Measurements from ENCODE around the gene CPB2. TPM values are rescaled to one million over a fixed set of nuclear protein-coding genes. Genes with fewer than 3 reads are reported as not detected.
A peak's percentile ranks its signal among the peaks of the same experiment; 100 is the strongest.

The CPB2 gene
- total and polyA plus RNA-seq, 2 of the 8 experiments (the other 6 are each of a cell fraction or from before 2014, with no cell fraction given) = not detected

GRCh38 chr13:46052319-46053161 is 52.3 kb downstream of the CPB2 start, which contains the start of gene ZC3H13:
TSS of gene ZC3H13 (minus strand) at chr13:46052746. CDS start at chr13:46045507, 7,239 bp downstream.
- peak; percentile 94 for FAIRE-seq
- WGBS, 2 experiments (ENCODE audit: extremely low coverage in 1 of 2, insufficient coverage in 1 of 2, insufficient read length in 1 of 2, insufficient replicate concordance in 2 of 2, low coverage in 1 of 2, low lambda C conversion rate in 2 of 2, missing lambda C conversion rate in 1 of 2) = 2% methylated on average over 43 of the region's 57 CpGs; no CpG with 5 or more reads in 1 of the 2 experiments
- H4K91ac ChIP-seq (replicated peaks; ENCODE audit: insufficient read length, low read length) = no peak within 1 kb of the TSS
- no peak within 1 kb of the TSS for H2BK15ac ChIP-seq (ENCODE audit: low read length)
- CTCF ChIA-PET (ENCODE audit: partially characterized antibody) = interaction anchor here (0.6 to 2.7 kb wide), 3 partner anchors 67 to 106 kb away, joined by 3 to 10 read pairs (median 4); no protein-coding TSS in a partner anchor
- no peak within 1 kb of the TSS for H2AK5ac ChIP-seq (ENCODE audit: low read depth, low read length)
- H4K5ac ChIP-seq (ENCODE audit: insufficient read length, low read depth, low read length) = peak within 1 kb of the TSS; percentile 25
- H3K4ac ChIP-seq (replicated peaks; ENCODE audit: insufficient read length, low read depth, low read length) = no peak within 1 kb of the TSS
- H4K8ac ChIP-seq (ENCODE audit: extremely low read depth, insufficient read depth, low read length) = peak within 1 kb of the TSS; percentile 97
- no peak within 1 kb of the TSS for H3K14ac ChIP-seq (ENCODE audit: insufficient read length)
- H3K23me2 ChIP-seq (ENCODE audit: low read depth, low read length) = peaks cover 8% of the 10 kb centered on the region
- POLR2A ChIA-PET (ENCODE audit: partially characterized antibody) = interaction anchor here (0.6 to 1.5 kb wide), 9 partner anchors 8 to 241 kb away, joined by 3 to 6 read pairs (median 3); no protein-coding TSS in a partner anchor
- no peak within 1 kb of the TSS for H3K23ac ChIP-seq (ENCODE audit: insufficient read length)
- peak within 1 kb of the TSS; percentile 80 for H3K27ac ChIP-seq (ENCODE audit: low read depth, low read length)
- peaks cover 18 to 46% of the 10 kb centered on the region in 2 experiments for H3K79me2 ChIP-seq (ENCODE audit: control insufficient read depth in 1 of 2, insufficient read depth in 2 of 2, low read length in 2 of 2)
- H3K27me3 ChIP-seq (replicated peaks in 1 of 4; ENCODE audit: control insufficient read depth in 3 of 4, extremely low read depth in 1 of 4, insufficient read depth in 3 of 4, low read length in 3 of 4) = no peaks in the 10 kb centered on the region
- no peak within 1 kb of the TSS for H3K18ac ChIP-seq (ENCODE audit: extremely low read depth, low read length)
- H3K4me3 ChIP-seq (ENCODE audit: extremely low read depth in 1 of 4, insufficient read depth in 2 of 4, low read depth in 3 of 4, low read length in 4 of 4) = peak within 1 kb of the TSS; percentile 84 to 99 (median 92)
- no peaks in the 10 kb centered on the region for H3K36me3 ChIP-seq (ENCODE audit: control insufficient read depth in 2 of 4, insufficient read depth in 4 of 4, low read length in 3 of 4)
- H4K20me1 ChIP-seq (replicated peaks in 1 of 2; ENCODE audit: control insufficient read depth in 1 of 2, insufficient read depth in 2 of 2, low read length in 2 of 2) = peaks cover 4% of the 10 kb centered on the region in 2 experiments
- H3K9me3 ChIP-seq (ENCODE audit: insufficient read depth in 2 of 2, low read depth in 1 of 2, low read length in 1 of 2) = no peaks in the 10 kb centered on the region
- H3K9ac ChIP-seq (replicated peaks in 1 of 4; ENCODE audit: extremely low read depth in 1 of 4, low read depth in 3 of 4, low read length in 3 of 4) = peak within 1 kb of the TSS; percentile 78 to 88 (median 82)
- no peak within 1 kb of the TSS for H2BK120ac ChIP-seq (replicated peaks; ENCODE audit: low read depth, low read length)
- peak within 1 kb of the TSS; percentile 45; the same call in 1 of the 2 replicates for H2BK5ac ChIP-seq (ENCODE audit: low read depth, low read length)
- H2BK20ac ChIP-seq (ENCODE audit: low read length) = no peak within 1 kb of the TSS
- peak within 1 kb of the TSS; percentile 61 to 74 for H3K4me2 ChIP-seq (ENCODE audit: insufficient read depth in 1 of 2, low read depth in 2 of 2, low read length in 2 of 2)
- peak within 1 kb of the TSS; percentile 65 for H3K56ac ChIP-seq (replicated peaks; ENCODE audit: insufficient read length, low read depth, low read length)
- H2BK12ac ChIP-seq (ENCODE audit: low read depth, low read length) = no peak within 1 kb of the TSS
- no peaks in the 10 kb centered on the region for H3K79me1 ChIP-seq (ENCODE audit: low read depth, low read length)
- H2AFZ ChIP-seq (ENCODE audit: low read length) = peak within 1 kb of the TSS; percentile 100
- H3K4me1 ChIP-seq (replicated peaks in 1 of 4; ENCODE audit: control insufficient read depth in 3 of 4, insufficient read depth in 4 of 4, low read length in 3 of 4) = peaks cover 0 to 2% (median 0%) of the 10 kb centered on the region in 4 experiments; a peak in 1 of 7 replicates
- peak; percentile 84 to 85 for DNase-seq (ENCODE audit: low read depth in 1 of 2, low spot score in 2 of 2)
- TF ChIP-seq POU5F1 (IDR thresholded peaks at IDR 0.05; ENCODE audit: low read depth, low read length) (no peak), ASH2L (IDR thresholded peaks at IDR 0.05; ENCODE audit: low read length) (peak; percentile 93), CBX8 (IDR thresholded peaks at IDR 0.05; ENCODE audit: borderline replicate concordance, low read depth, low read length) (no peak), ATF2 (IDR thresholded peaks at IDR 0.05; ENCODE audit: low read length) (no peak), KDM4A (IDR thresholded peaks at IDR 0.05; ENCODE audit: low read depth, low read length, severe bottlenecking) (peak; percentile 16), EZH2 (IDR thresholded peaks at IDR 0.05; ENCODE audit: low read depth, low read length, severe bottlenecking) (no peak), NANOG (IDR thresholded peaks at IDR 0.05; ENCODE audit: insufficient read depth, low read depth, low read length, poor library complexity, severe bottlenecking) (no peak), CTBP2 (IDR thresholded peaks at IDR 0.05; ENCODE audit: borderline replicate concordance, insufficient read depth, insufficient read length, low read length) (no peak), JUND (IDR thresholded peaks at IDR 0.05; ENCODE audit: low read length) (no peak)

Data from H1 (cell line).